Measurements from ENCODE around the gene UBE3C.

GRCh38 chr7:157318015-157318706 is 179.4 kb downstream of the UBE3C start:
- TF ChIP-seq CTCF (IDR thresholded peaks at IDR 0.05; ENCODE audit: low read length), result no peak
- TF ChIP-seq EZH2 (IDR thresholded peaks at IDR 0.05; ENCODE audit: borderline replicate concordance, low read length), result no peak

All from OCI-LY1 (cell line).